Right forelimb (tissue), 1 donor: ENCODE data around the gene PTPRM.

Experiments
- DNase-seq: peaks from one replicate; pipeline ENCODE4 v3.0.0-alpha.2; 2018

PTPRM gene

GRCh38 chr18:8140841-8141501 lies 573.9 kb downstream of the PTPRM start:
- DNase-seq: no peak

GRCh38 chr18:8142131-8142711 lies 575.1 kb downstream of the PTPRM start:
- no peak for DNase-seq

- DNase-seq: no peak
These were observed 575.8 kb downstream of the PTPRM start for GRCh38 chr18:8142932-8143331.

- no peak for DNase-seq
These were observed 584.1 kb downstream of the PTPRM start for GRCh38 chr18:8151181-8151580.

- DNase-seq: no peak
These were observed 586.9 kb downstream of the PTPRM start for GRCh38 chr18:8153887-8154583.

GRCh38 chr18:8162802-8163201 lies 595.7 kb downstream of the PTPRM start:
- no peak for DNase-seq

GRCh38 chr18:8163286-8163959 lies 596.3 kb downstream of the PTPRM start:
- DNase-seq: no peak

GRCh38 chr18:8165095-8165494 lies 598.0 kb downstream of the PTPRM start:
- no peak for DNase-seq

- DNase-seq: no peak
These were observed 599.9 kb downstream of the PTPRM start for GRCh38 chr18:8167026-8167425.

GRCh38 chr18:8167673-8168072 lies 600.6 kb downstream of the PTPRM start:
- no peak for DNase-seq

- no peak for DNase-seq
These were observed 602.6 kb downstream of the PTPRM start for GRCh38 chr18:8169722-8170121.

GRCh38 chr18:8174771-8175170 lies 607.7 kb downstream of the PTPRM start:
- DNase-seq: no peak

- no peak for DNase-seq
These were observed 608.5 kb downstream of the PTPRM start for GRCh38 chr18:8175501-8176061.

- no peak for DNase-seq
These were observed 609.0 kb downstream of the PTPRM start for GRCh38 chr18:8176109-8176508.

- no peak for DNase-seq
These were observed 609.4 kb downstream of the PTPRM start for GRCh38 chr18:8176554-8176953.

- DNase-seq: no peak
These were observed 610.4 kb downstream of the PTPRM start for GRCh38 chr18:8177330-8178016.

GRCh38 chr18:8186413-8186812 lies 619.3 kb downstream of the PTPRM start:
- no peak for DNase-seq

- no peak for DNase-seq
These were observed 621.1 kb downstream of the PTPRM start for GRCh38 chr18:8188184-8188583.

- no peak for DNase-seq
These were observed 623.9 kb downstream of the PTPRM start for GRCh38 chr18:8190980-8191379.

- no peak for DNase-seq
These were observed 627.3 kb downstream of the PTPRM start for GRCh38 chr18:8194431-8194830.

GRCh38 chr18:8196238-8196637 lies 629.1 kb downstream of the PTPRM start:
- DNase-seq: no peak

- DNase-seq: no peak
These were observed 630.4 kb downstream of the PTPRM start for GRCh38 chr18:8197499-8197898.

GRCh38 chr18:8207996-8208395 lies 640.9 kb downstream of the PTPRM start:
- DNase-seq: no peak
